Ascending aorta (tissue), 2 donors: ENCODE results near the gene STX8. TPM values are rescaled to one million over a fixed set of nuclear protein-coding genes. Genes with fewer than 3 reads are reported as not detected.

Source experiments
- DNase-seq, 2 donors: peaks; one replicate each; pipeline ENCODE4 v3.0.0-alpha.2; 2019; ENCODE audit warnings: low spot score in 2 of 2
- H3K27ac ChIP-seq, 2 donors: fragments of 200-600 bp; sonication (generic); one replicate each; pipeline ENCODE4 v1.5.1; 2016 to 2017; ENCODE audit warnings: mild to moderate bottlenecking in 1 of 2
- H3K27me3 ChIP-seq: fragments of 200-600 bp; sonication (generic); one replicate; pipeline ENCODE4 v1.5.1; 2017
- H3K36me3 ChIP-seq, 2 donors: fragments of 200-600 bp; sonication (generic); one replicate each; pipeline ENCODE4 v1.5.1; 2016
- H3K4me1 ChIP-seq, 2 donors: fragments of 200-600 bp; sonication (generic); one replicate each; pipeline ENCODE4 v1.5.1; 2016 to 2017; ENCODE audit warnings: mild to moderate bottlenecking in 1 of 2
- H3K4me3 ChIP-seq, 2 donors: fragments of 200-600 bp; sonication (generic); one replicate each; pipeline ENCODE4 v1.5.1; 2016 to 2017; ENCODE audit warnings: mild to moderate bottlenecking in 1 of 2
- H3K9me3 ChIP-seq, 2 donors: fragments of 200-600 bp; sonication (generic); one replicate each; pipeline ENCODE4 v1.5.1; 2016
- CTCF ChIP-seq, 3 experiments: fragments of 200-600 bp in 2 of 3; fragments of 450-650 bp in 1 of 3; sonication (generic) in 2 of 3; IDR thresholded peaks; one replicate each; pipeline ENCODE4 v1.5.1; 2016 to 2019; ENCODE audit warnings: antibody characterized with exemption in 3 of 3, mild to moderate bottlenecking in 1 of 3, moderate library complexity in 1 of 3
- intact Hi-C: fragments of 100-400 bp; cut with DNase I; formaldehyde crosslinking; loops from one replicate; pipeline ENCODE4 v1.15.1; 2023
- total RNA-seq: library from RNA; depleted of rRNA; stranded (reverse); fragments of >200 nt; gene quantifications from one replicate; pipeline ENCODE4 v1.1.0, GENCODE V29; 2016

Gene STX8
- total RNA-seq, 1 donor from 2014 or later, result 7.6 TPM

GRCh38 chr17:9330611-9331271 is 244.9 kb downstream of the STX8 start:
- no peak for DNase-seq
- intact Hi-C loops, result no loop called here
- Histone ChIP-seq H3K9me3 (peaks cover 4 to 10% of the 10 kb centered on the region in 2 donors), H3K4me1 (no peaks in the 10 kb centered on the region), H3K27ac (no peak overlapping the region), H3K36me3 (no peaks in the 10 kb centered on the region), H3K4me3 (no peak overlapping the region), H3K27me3 (no peaks in the 10 kb centered on the region)
- TF ChIP-seq CTCF (IDR thresholded peaks at IDR 0.05), result no peak

- Histone ChIP-seq H3K4me3 (no peak overlapping the region), H3K9me3 (peaks cover 4 to 9% of the 10 kb centered on the region in 2 donors), H3K27me3 (no peaks in the 10 kb centered on the region), H3K4me1 (no peaks in the 10 kb centered on the region), H3K36me3 (no peaks in the 10 kb centered on the region), H3K27ac (no peak overlapping the region)
- intact Hi-C loops, result no loop called here
- no peak for TF ChIP-seq CTCF (IDR thresholded peaks at IDR 0.05)
- no peak for DNase-seq
These were observed 245.5 kb downstream of the STX8 start for GRCh38 chr17:9330141-9330540.

- peaks cover 0 to 2% of the 10 kb centered on the region in 2 donors for H3K9me3 ChIP-seq
- DNase-seq, result no peak
- intact Hi-C loops, result no loop called here
- no peak overlapping the region for H3K27ac ChIP-seq
- H3K4me1 ChIP-seq, result no peaks in the 10 kb centered on the region
- H3K27me3 ChIP-seq, result no peaks in the 10 kb centered on the region
- no peaks in the 10 kb centered on the region for H3K36me3 ChIP-seq
- no peak for TF ChIP-seq CTCF (IDR thresholded peaks at IDR 0.05)
- no peak overlapping the region for H3K4me3 ChIP-seq
These were observed 246.2 kb downstream of the STX8 start for GRCh38 chr17:9329251-9329921.

GRCh38 chr17:9324864-9325263 is 250.8 kb downstream of the STX8 start:
- intact Hi-C loops, result no loop called here
- TF ChIP-seq CTCF (IDR thresholded peaks at IDR 0.05), result no peak

GRCh38 chr17:9322326-9322725 is 253.3 kb downstream of the STX8 start:
- H3K27me3 ChIP-seq, result no peaks in the 10 kb centered on the region
- H3K36me3 ChIP-seq, result no peaks in the 10 kb centered on the region
- intact Hi-C loops, result no loop called here
- H3K4me3 ChIP-seq, result no peak overlapping the region
- no peak for DNase-seq
- peaks cover 0 to 14% of the 10 kb centered on the region in 2 donors for H3K9me3 ChIP-seq
- no peak for TF ChIP-seq CTCF (IDR thresholded peaks at IDR 0.05)
- no peaks in the 10 kb centered on the region for H3K4me1 ChIP-seq
- no peak overlapping the region for H3K27ac ChIP-seq

More at GRCh38 chr17:9324864-9325263, 250.8 kb downstream of the STX8 start:
- Histone ChIP-seq H3K4me3 (no peak overlapping the region), H3K4me1 (no peaks in the 10 kb centered on the region), H3K36me3 (no peaks in the 10 kb centered on the region), H3K27ac (no peak overlapping the region), H3K9me3 (no peaks in the 10 kb centered on the region), H3K27me3 (no peaks in the 10 kb centered on the region)
- no peak for DNase-seq
